ENCODE measurements around the gene LONP1.
"Not testable (repeated sequence)": the region's sequence is repeated elsewhere in the genome, so short reads cannot be mapped to it uniquely, and the experiment has no call there.

Gene LONP1, protein sequence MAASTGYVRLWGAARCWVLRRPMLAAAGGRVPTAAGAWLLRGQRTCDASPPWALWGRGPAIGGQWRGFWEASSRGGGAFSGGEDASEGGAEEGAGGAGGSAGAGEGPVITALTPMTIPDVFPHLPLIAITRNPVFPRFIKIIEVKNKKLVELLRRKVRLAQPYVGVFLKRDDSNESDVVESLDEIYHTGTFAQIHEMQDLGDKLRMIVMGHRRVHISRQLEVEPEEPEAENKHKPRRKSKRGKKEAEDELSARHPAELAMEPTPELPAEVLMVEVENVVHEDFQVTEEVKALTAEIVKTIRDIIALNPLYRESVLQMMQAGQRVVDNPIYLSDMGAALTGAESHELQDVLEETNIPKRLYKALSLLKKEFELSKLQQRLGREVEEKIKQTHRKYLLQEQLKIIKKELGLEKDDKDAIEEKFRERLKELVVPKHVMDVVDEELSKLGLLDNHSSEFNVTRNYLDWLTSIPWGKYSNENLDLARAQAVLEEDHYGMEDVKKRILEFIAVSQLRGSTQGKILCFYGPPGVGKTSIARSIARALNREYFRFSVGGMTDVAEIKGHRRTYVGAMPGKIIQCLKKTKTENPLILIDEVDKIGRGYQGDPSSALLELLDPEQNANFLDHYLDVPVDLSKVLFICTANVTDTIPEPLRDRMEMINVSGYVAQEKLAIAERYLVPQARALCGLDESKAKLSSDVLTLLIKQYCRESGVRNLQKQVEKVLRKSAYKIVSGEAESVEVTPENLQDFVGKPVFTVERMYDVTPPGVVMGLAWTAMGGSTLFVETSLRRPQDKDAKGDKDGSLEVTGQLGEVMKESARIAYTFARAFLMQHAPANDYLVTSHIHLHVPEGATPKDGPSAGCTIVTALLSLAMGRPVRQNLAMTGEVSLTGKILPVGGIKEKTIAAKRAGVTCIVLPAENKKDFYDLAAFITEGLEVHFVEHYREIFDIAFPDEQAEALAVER

DNA sequence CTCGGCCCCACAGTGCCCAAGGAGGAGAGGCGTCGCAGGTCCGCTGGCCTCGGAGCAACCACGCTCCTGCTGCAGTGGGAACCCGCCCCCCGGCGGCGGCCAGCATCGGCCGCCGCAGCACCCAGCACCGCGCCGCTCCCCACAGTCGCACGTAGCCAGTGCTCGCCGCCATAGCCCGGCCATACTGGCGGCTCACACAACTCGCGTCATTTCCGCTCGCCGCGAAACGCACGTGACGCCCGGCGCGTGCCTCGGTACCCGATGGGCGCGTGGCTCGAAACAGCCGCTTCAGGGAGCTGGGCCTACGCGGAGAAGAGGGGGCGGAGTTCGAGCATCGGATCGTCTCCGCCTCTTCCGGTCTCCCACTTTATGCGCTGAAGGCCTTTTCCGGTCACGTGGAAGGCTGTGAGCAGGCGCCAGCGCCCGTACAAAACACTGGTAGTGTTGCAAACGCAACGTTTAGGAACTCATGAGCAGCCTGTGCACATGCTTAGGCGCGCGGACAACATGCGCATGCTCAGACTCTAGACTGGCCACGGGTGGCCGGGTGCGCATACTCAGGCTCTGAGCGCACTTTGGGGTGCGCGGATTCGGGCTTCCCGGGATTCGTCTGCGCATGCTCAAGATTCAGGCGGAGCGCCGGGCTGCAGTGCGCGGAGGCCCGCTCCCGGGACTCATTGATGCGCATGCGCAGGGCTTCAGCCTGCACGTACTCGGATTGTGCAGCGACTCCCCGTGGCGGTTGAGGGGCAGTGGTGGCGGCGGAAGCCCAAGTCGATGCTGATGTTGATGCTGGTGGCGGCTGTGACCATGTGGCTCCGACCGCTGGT lies at the start of gene LONP1, which contains the start of gene CATSPERD:
Gene LONP1, minus strand, starts transcription at position 186 of the 830 bp plus-strand sequence. Its CDS starts 14 bp downstream, at position 172.
Gene CATSPERD, plus strand, starts transcription at position 677 of the 830 bp plus-strand sequence. Its CDS starts 101 bp downstream, at position 778.
- peak; percentile 98 for DNase-seq (ENCODE audit: low read depth)

DNA sequence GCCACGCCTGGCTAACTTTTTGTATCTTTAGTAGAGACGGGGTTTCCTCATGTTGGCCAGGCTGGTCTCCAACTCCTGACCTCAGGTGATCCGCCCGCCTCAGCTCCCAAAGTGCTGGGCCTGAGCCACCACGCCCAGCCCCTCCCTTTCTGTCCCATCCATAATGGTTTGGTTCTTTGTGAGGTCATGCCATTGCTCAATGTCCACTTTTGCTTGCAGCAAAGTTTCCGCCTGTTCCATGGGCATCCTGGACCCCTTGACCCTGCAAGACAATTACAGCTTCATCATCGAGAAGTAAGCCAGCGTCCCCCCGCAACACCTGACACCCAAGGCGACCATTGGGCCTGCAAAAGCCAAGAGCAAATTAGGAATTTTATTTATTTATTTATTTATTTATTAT lies 48.0 kb upstream of the LONP1 start:
- no peak for DNase-seq (ENCODE audit: low read depth)

DNA sequence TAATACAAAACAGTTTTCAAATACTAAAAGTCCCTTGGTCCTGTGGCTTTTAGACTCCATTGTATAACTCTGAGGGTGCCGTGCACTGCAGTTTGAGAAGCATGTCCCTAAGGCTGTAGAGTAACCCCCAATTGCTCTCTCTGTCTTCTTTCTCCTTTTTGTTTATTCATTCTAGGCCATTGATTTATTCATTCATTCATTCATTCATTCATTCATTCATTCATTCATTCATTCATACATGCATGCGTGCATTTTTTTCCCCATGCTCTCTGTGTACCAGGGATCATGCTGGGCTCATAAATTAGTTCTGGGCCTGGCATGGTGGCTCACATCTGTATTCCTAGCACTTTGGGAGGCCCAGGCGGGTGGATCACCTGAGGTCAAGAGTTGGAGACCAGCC lies 45.3 kb upstream of the LONP1 start:
- no peak for DNase-seq (ENCODE audit: low read depth)

DNA sequence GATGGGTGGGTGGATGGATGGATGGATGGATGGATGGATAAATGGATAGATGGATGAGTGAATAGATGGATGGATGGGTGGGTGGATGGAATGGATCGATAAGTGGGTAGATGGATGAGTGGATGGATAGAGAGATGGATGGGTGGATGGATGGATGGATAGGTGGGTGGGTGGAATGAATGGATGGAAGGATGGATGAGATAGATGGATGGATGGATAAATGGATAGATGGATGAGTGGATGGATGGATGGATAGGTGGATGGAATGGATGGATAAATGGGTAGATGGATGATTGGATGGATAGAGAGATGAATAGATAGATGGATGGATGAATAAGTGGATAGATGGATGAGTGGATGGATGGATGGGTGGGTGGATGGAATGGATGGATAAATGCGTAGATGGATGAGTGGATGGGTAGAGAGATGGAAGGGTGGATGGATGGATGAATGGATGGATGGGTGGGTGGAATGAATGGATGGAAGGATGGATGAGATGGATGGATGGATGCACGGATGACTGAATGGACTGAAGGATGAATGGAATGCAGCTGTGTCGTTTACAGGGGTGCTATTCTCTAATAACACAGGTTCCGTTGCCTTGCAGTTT lies 42.8 kb upstream of the LONP1 start:
- no peak for DNase-seq (ENCODE audit: low read depth)

DNA sequence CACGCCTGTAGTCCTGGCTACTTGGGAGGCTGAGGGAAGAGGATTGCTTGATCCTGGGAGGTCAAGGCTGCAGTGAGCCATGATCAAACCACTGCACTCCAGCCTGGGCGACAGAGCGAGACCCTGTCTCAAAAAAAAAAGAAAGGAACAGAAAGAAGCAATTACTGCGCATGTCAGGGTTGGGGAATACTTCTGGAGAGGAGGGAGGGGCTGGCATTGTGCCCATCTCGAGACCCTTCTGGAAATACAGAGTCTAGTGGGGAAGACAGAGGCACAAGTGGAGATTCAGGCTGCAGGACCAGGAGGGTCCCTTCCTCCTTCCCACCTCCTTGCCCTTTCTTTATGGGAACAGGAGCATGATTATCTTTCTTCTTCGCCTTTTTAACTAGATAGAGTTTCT lies 33.8 kb upstream of the LONP1 start:
- no peak for DNase-seq (ENCODE audit: low read depth)

DNA sequence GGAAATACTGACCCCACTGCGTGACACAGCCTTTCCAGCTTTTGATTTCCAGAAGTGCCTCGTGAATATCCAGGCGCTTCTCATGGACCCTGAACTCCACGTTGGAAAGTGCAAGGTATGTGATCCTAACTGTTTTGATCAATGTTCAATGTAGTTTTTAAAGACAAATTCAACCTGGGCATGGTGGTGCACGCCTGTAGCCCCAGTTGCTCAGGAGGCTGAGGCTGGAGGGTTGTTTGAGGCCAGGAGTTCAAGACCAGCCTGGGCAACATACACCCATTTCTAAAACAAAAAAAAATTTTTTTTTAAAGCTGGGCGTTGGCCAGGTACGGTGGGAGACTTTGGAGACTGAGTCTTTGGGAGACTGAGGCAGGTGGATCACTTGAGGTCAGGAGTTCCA lies 31.8 kb upstream of the LONP1 start:
- DNase-seq (ENCODE audit: low read depth), result no peak

DNA sequence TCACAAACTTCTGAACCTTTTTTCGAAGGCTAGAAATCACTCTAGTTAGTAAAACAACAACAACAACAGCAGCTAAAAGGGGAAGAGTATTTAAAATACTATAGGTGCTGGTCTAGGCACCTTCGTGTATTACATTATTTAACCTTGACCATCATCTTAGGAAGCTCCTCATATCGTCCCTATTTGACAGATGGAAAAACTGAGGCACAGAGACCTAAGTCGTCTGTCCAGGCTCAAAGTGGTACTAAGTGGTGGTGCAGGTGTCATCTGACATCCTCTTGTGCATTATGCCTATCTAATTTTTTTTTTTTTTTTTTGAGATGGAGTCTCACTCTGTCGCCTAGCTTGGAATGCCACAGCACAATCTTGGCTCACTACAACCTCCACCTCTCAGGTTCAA lies 29.6 kb upstream of the LONP1 start:
- DNase-seq (ENCODE audit: low read depth), result no peak

DNA sequence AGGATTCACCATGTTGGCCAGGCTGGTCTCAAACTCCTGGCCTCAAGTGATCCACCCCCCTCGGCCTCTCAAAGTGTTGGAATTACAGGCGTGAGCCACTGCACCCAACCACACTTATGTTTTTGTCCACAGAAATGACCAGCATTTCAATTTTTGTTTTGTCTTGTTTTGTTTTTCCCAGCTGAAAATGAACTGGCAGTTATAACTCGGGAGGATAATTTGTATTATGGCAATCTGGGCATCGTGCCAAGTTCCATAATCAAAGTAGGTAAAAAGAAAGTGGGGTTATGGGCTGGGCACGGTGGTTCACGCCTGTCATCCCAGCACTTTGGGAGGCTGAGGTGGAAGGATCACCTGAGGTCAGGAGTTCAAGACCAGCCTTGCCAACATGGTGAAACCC lies 29.0 kb upstream of the LONP1 start:
- not testable (repeated sequence) for DNase-seq (ENCODE audit: low read depth)

DNA sequence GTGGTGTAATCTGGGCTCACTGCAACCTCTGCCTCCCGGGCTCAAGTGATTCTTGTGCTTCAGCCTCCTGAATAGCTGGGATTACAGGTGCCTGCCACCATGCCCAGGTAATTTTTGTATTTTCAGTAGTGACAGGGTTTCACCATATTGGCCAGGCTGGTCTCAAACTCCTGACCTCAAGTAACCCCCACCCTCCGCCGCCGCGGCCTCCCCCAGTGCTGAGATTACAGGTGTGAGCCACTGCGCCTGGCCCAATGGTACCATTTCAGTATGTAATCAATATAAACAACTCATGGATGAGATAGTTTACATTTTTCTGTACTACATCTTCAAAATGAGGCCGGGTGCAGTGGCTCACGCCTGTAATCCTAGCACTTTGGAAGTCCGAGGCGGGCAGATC lies 25.1 kb upstream of the LONP1 start:
- not testable (repeated sequence) for DNase-seq (ENCODE audit: low read depth)

DNA sequence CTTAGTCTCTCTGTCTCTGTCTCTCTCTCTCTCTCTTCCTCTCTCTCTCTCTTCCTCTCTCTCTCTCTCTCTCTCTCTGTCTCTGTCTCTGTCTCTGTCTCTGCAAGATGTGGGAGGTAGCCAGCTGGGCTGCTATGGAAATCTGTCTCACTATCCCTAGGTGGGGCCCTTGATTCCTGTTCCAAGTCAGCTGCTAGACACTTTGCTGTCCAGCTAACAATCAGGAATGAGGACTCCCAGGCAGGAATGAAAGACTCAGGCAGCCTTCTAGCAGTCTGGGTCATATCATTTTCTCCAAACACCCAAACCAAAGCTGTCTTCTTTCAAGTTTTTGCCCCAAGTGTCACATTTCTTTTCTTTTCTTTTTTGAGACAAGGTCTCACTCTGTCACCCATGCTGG lies 23.7 kb upstream of the LONP1 start:
- no peak for DNase-seq (ENCODE audit: low read depth)

DNA sequence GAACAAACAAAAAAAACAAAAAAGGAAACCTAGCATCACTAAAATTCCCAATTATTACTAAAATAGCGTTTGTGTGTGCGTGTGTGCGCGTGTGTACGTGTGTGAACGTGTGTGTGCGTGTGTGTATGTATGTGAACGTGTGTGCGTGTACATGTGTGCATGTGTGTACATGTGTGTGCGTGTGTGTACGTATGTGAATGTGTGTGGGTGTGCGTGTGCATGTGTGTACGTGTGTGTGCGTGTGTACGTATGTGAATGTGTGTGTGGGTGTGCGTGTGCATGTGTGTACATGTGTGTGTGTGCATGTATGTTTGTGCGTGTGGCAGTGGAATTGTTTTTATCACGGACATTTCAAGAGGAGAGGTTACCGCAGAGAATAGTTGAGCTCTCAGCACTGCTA lies 22.1 kb upstream of the LONP1 start:
- DNase-seq (ENCODE audit: low read depth), result no peak

DNA sequence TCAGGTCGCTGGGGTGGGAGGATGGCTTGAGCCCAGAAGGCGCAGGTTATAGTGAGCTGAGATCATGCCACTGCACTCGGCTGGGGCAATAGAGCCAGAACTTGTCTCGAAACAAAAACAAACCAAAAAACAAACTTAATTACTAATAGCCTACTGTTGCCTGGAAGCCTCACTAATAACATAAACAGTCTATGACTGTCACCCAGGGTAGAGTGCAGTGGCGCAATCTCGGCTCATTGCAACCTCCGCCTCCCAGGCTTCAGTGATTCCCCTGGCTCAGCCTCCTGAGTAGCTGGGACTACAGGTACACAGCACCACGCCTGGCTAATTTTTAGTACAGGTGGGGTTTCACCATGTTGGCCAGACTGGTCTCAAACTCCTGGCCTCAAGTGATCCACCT lies 18.5 kb upstream of the LONP1 start:
- no peak for DNase-seq (ENCODE audit: low read depth)

DNA sequence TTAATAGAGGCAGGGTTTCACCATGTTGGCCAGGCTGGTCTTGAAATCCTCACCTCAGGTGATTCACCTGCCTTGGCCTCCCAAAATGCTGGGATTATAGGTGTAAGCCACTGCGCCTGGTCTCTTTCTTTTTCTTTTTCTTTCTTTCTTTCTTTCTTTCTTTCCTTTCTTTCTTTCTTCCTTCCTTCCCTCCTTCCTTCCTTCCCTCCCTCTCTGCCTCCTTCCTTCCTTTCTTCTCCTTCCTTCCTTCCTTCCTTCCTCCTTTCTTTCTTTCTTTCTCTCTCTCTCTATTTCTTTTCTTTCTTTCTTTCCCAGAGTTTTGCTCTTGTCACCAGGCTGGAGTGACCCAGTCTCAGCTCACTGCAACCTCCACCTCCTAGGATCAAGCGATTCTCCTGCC lies 13.2 kb upstream of the LONP1 start:
- not testable (repeated sequence) for DNase-seq (ENCODE audit: low read depth)

DNA sequence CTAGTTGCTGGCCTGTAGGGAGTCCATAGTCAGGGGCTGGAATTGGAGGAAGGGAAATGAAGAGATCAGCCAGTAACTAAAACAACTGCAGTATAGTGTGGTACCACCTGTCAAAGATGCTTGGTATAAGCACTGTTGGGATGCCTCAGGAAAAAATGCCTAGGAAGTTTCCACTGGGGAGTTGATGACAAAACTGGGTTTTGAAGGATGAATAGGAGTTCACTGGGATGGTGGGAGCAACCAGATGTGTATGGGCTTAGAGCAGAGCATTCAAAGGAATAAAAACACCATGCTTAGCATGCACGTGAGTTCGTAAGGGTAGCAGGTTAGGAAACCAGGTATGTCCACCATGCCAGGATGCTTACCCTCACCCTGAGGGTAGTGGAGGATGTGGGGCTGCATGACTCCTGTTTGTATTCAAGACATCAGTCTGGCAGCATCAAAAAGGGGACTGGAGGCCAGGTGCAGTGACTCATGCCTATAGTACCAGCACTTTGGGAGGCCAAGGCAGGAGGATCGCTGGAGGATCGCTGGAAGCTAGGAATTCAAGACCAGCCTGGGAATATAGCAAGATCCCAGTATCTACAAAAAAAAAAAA lies 7.6 kb upstream of the LONP1 start:
- DNase-seq (ENCODE audit: low read depth), result no peak

DNA sequence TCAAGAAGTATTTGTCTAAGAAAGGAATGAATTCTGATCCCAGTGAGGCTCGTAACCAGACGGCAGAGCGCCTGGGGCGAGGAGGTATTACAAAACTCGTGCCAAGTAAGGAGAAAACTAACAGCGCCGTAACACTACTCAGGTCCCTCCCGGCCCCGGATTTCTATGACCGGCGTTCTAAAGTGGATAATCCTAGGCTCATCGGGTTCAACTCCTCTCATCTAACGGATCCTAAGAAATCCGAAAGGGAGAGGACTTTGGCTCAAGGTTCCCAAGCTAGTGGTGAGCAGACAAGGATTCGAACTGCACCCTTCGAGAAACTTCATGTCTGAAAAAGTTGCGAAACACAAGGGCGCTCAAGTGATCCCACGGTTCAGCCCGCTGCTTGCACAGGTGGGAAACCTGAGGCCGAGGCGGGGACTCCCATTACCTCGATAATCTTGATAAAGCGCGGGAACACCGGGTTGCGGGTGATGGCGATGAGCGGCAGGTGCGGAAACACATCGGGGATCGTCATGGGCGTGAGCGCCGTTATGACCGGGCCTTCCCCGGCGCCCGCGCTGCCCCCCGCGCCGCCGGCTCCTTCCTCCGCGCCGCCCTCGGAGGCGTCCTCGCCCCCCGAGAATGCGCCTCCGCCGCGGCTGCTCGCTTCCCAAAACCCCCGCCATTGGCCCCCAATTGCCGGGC lies 529 bp downstream of the LONP1 start:
- peak; percentile 22 for DNase-seq (ENCODE audit: low read depth)

DNA sequence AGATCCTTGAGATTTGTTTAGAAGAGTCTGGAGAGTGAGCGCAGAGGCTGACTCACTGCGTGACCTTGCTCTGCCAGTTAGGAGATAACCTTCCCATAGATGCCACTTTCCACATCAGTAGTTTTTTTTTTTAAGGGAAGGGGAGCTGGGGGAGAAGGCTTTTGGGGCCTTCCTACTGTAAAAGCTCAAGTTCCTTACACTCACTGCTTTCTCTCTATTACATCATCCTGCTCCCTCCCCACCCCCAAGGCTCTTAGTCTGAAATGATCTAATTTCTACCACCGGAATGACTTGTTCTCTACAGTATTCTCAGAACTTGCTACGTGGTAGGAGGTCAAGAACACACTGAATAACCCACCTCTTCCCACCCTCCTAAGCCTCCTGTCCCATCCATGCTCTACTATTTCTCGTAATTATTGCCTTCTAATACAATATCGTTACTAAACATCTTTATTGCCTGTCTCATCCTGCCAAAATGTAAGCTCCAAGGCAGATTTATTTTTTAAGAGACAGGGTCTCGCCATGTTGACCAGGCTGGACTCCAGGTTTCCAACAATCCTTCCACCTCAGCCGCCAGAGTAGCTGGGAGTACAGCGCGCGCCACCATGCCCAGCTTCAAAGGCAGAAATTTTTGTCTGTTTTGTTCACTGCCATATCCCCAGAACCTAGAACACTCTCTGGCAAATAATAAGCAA lies 1.2 kb downstream of the LONP1 start:
- DNase-seq (ENCODE audit: low read depth), result peak; percentile 38

DNA sequence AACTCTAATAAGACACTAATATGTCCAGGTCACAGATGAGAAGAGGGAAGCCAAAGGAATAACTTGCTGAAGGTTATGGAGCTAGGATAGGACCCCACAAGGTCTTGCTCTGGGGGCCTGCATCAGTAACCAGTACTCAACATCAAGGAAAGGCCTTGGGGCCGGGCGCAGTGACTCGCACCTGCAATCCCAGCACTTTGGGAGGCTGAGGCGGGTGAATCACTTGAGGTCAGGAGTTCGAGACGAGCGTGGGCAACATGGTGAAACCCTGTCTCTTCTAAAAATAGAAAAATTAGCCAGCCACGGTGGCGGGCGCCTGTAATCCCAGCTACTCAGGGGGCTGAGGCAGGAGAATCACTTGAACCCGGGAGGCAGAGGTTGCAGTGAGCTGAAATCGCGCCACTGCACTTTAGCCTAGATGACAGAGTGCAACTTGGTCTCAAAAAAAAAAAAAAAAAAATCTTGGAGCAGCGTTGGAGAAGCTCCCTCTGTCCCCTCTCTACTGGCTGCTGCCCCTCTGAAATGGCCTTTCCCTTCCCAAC lies 1.8 kb downstream of the LONP1 start:
- DNase-seq (ENCODE audit: low read depth), result peak; percentile 56

DNA sequence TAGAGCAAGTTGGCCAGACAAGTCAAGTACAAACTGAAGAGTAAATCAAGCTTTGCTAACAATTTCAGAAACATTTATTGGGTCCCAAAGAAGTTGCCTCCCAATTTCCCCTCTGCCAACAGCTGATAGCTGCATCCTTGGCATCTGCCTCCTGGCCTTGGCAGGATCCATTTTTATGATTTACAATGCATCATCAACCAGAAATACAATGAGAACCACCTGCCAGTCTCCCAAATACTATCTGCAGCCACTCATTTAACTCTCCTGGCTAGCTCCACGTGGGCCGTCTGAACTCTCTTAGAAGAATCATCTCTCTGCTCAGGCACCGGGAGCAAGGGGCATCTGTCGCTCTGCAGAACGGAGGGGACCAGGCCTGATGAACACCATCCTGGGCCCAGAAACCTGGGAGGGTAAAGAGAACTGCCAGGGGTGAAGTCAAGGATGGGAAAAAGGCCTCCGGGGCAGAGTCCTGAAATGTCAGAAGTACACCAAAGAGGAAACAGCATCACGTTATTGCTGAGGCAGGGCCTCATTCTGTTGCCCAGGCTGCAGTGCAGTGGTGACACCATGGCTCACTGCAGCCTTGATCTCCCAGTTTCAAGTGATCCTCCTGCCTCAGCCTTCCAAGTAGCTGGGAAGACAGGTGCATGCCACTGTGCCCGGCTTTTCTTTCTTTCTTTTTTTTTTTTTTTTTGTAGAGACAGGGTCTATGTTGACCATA lies 2.6 kb downstream of the LONP1 start:
- no peak for DNase-seq (ENCODE audit: low read depth)

DNA sequence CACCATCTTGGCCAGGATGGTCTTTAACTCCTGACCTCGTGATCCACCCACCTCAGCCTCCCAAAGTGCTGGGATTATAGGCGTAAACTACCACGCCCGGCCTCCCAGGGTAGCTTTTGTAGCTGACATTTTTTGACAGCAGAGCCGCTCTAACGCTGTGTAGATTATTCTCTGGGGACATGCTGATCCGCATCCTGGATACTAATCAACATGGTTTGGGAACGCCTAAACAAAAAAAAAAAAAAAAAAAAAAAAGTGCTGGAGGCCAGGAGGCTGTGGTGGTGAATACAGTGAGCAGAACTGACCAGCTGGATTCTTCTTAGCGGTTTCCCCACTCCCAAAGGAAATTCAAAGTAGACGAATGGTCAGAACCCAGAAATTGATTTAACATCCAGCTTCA lies 5.1 kb downstream of the LONP1 start:
- DNase-seq (ENCODE audit: low read depth), result no peak
